GM19438 (cell line): ENCODE data around the gene ACVRL1.

Experiments
- ATAC-seq: cut with Tn5 transposase; IDR thresholded peaks from one replicate; pipeline ENCODE4 v1.9.1; 2021; ENCODE audit warnings: low read depth; ENCODE audit not compliant: unreplicated experiment

Gene ACVRL1

GRCh38 chr12:51954561-51955361 lies 47.5 kb downstream of the ACVRL1 start:
- no peak for ATAC-seq

GRCh38 chr12:51955702-51956101 lies 48.4 kb downstream of the ACVRL1 start:
- no peak for ATAC-seq

- ATAC-seq, result no peak
These were observed 51.2 kb downstream of the ACVRL1 start for GRCh38 chr12:51958542-51958941.

- ATAC-seq, result no peak
These were observed 51.9 kb downstream of the ACVRL1 start for GRCh38 chr12:51959211-51959610.

GRCh38 chr12:51959921-51960320 lies 52.6 kb downstream of the ACVRL1 start:
- ATAC-seq, result no peak

- no peak for ATAC-seq
These were observed 53.2 kb downstream of the ACVRL1 start for GRCh38 chr12:51960488-51960887.

GRCh38 chr12:51960890-51961289 lies 53.6 kb downstream of the ACVRL1 start:
- no peak for ATAC-seq

- ATAC-seq, result no peak
These were observed 54.5 kb downstream of the ACVRL1 start for GRCh38 chr12:51961834-51962233.

GRCh38 chr12:51962737-51963136 lies 55.4 kb downstream of the ACVRL1 start:
- no peak for ATAC-seq

- ATAC-seq, result no peak
These were observed 56.2 kb downstream of the ACVRL1 start for GRCh38 chr12:51963477-51963876.

- ATAC-seq, result no peak
These were observed 62.3 kb downstream of the ACVRL1 start for GRCh38 chr12:51969643-51970042.

- peak; percentile 83 for ATAC-seq
These were observed 63.8 kb downstream of the ACVRL1 start for GRCh38 chr12:51970904-51971646.

- no peak for ATAC-seq
These were observed 64.5 kb downstream of the ACVRL1 start for GRCh38 chr12:51971679-51972421.

- ATAC-seq, result no peak
These were observed 65.1 kb downstream of the ACVRL1 start for GRCh38 chr12:51972422-51972812.

- no peak for ATAC-seq
These were observed 65.6 kb downstream of the ACVRL1 start for GRCh38 chr12:51972849-51973273.
